HepG2 (cell line): ENCODE results near the gene PDHX. TPM values are rescaled to one million over a fixed set of nuclear protein-coding genes. Genes with fewer than 3 reads are reported as not detected.

Experiments used
- ATAC-seq: fragments of 200-7000 bp; cut with Tn5 transposase; 3 replicates; pipeline ENCODE4 v1.9.1; 2020; ENCODE audit warnings: mild to moderate bottlenecking, moderate library complexity
- BruUV-seq: library from RNA; stranded (reverse); fragments of 400-500 nt; replicated peaks from 2 replicates; lab custom pipeline; 2021; lab: Mats Ljungman, UMichigan
- CTCF ChIA-PET: fragments of 300-600 bp; formaldehyde crosslinking; extraction: SDS; loops from one replicate; lab custom pipeline; 2021; ENCODE audit warnings: low total read pairs, inconsistent platforms, low intra/inter-chr PET ratio; lab: Yijun Ruan, JAX
- POLR2A ChIA-PET: fragments of 350-600 bp; sonication (Branson Sonifier 250); formaldehyde crosslinking; loops from one replicate; lab custom pipeline; 2020; ENCODE audit warnings: antibody characterized with exemption, inconsistent platforms; lab: Yijun Ruan, JAX
- DNase-seq: peaks from one replicate; pipeline ENCODE4 v3.0.0-alpha.2; 2015; ENCODE audit warnings: low spot score
- FAIRE-seq: peaks from 3 replicates; lab custom pipeline; 2011; peaks lifted over from hg19 to GRCh38; lab: Jason Lieb, UNC
- H2AFZ ChIP-seq: one replicate; pipeline ENCODE4 v1.6.1; 2011; ENCODE audit warnings: low read length, inconsistent platforms
- H3K27ac ChIP-seq: fragments of 300-600 bp; 3 replicates; pipeline ENCODE4 v1.8.0; 2011; ENCODE audit warnings: mixed run types, mild to moderate bottlenecking, mixed read lengths, low read length, inconsistent platforms; ENCODE audit not compliant: insufficient read depth; ENCODE audit errors: extremely low read length
- H3K27me3 ChIP-seq, 2 experiments: fragments of 200-600 bp in 1 of 2; 2 replicates in 1 of 2; 3 replicates in 1 of 2; pipeline versions ENCODE4 v1.6.0 to v1.8.0; 2011; ENCODE audit warnings: low read length in 2 of 2, mild to moderate bottlenecking in 2 of 2, moderate library complexity in 2 of 2, inconsistent platforms in 1 of 2; ENCODE audit not compliant: insufficient read depth in 2 of 2, control insufficient read depth in 1 of 2
- H3K36me3 ChIP-seq, 2 experiments: fragments of 200-600 bp in 1 of 2; replicated peaks in 1 of 2; 2 replicates in 1 of 2; 3 replicates in 1 of 2; pipeline versions ENCODE4 v1.5.1 to v1.8.0; 2011; ENCODE audit warnings: low read length in 2 of 2, inconsistent platforms in 1 of 2; ENCODE audit not compliant: insufficient read depth in 2 of 2, control insufficient read depth in 1 of 2
- H3K4me1 ChIP-seq: 2 replicates; pipeline ENCODE4 v1.5.1; 2012; ENCODE audit warnings: low read length, inconsistent platforms; ENCODE audit not compliant: insufficient read depth
- H3K4me2 ChIP-seq: 2 replicates; pipeline ENCODE4 v1.6.0; 2011; ENCODE audit warnings: low read depth, low read length, inconsistent platforms
- H3K4me3 ChIP-seq, 3 experiments: fragments of 200-600 bp in 1 of 3; sonication (generic), shearing (Covaris generic) in 1 of 3; replicated peaks in 1 of 3; 2 replicates each; pipeline ENCODE4 v1.5.1; 2011 to 2016; ENCODE audit warnings: low read length in 3 of 3, inconsistent platforms in 2 of 3, low read depth in 2 of 3, mild to moderate bottlenecking in 2 of 3, control low read depth in 1 of 3, mixed read lengths in 1 of 3; ENCODE audit not compliant: insufficient read depth in 1 of 3
- H3K79me2 ChIP-seq: one replicate; pipeline ENCODE4 v1.6.1; 2011; ENCODE audit warnings: low read length, inconsistent platforms; ENCODE audit not compliant: insufficient read depth
- H3K9ac ChIP-seq: 2 replicates; pipeline ENCODE4 v1.6.0; 2011; ENCODE audit warnings: mild to moderate bottlenecking, low read depth, low read length, inconsistent platforms; ENCODE audit not compliant: insufficient read depth
- H3K9me3 ChIP-seq: 2 replicates; pipeline ENCODE4 v1.5.1; 2012; ENCODE audit warnings: mild to moderate bottlenecking, low read length
- H4K20me1 ChIP-seq: 2 replicates; pipeline ENCODE4 v1.6.0; 2011; ENCODE audit warnings: inconsistent platforms, mild to moderate bottlenecking, low read length, moderate library complexity; ENCODE audit not compliant: insufficient read depth
- ELF4 ChIP-seq: sonication (generic); formaldehyde crosslinking; IDR thresholded peaks from 2 replicates; pipeline ENCODE4 v1.5.0; 2020; ENCODE audit warnings: missing genetic modification reagents, mild to moderate bottlenecking, moderate library complexity, borderline replicate concordance
- ETV6 ChIP-seq: sonication (generic); formaldehyde crosslinking; conservative IDR thresholded peaks from 2 replicates; pipeline ENCODE4 v1.4.0; 2020; ENCODE audit warnings: missing genetic modification reagents
- FOXK1 ChIP-seq: sonication (generic); formaldehyde crosslinking; IDR thresholded peaks from 2 replicates; pipeline ENCODE4 v1.4.0; 2020; ENCODE audit warnings: low read depth, missing genetic modification reagents, borderline replicate concordance
- MTF2 ChIP-seq: sonication (generic); formaldehyde crosslinking; IDR thresholded peaks from 2 replicates; pipeline ENCODE4 v1.5.0; 2020; ENCODE audit warnings: missing genetic modification reagents, borderline replicate concordance
- SOX6 ChIP-seq, 2 experiments: fragments of 450-650 bp in 1 of 2; sonication (generic) in 1 of 2; formaldehyde crosslinking in 1 of 2; IDR thresholded peaks; 2 replicates each; pipeline versions ENCODE4 v1.4.0 to v1.6.1; 2017 to 2020; ENCODE audit warnings: antibody characterized with exemption in 1 of 2, mild to moderate bottlenecking in 1 of 2, missing genetic modification reagents in 1 of 2
- SP1 ChIP-seq, 2 experiments: fragments of 450-650 bp in 1 of 2; sonication (generic) in 1 of 2; formaldehyde crosslinking in 1 of 2; IDR thresholded peaks; 2 replicates each; pipeline versions ENCODE4 v1.4.0 to v1.6.1; 2016 to 2020; ENCODE audit warnings: missing genetic modification reagents in 1 of 2
- SYNCRIP ChIP-seq: fragments of 200-400 bp; formaldehyde crosslinking; IDR thresholded peaks from 2 replicates; pipeline ENCODE4 v1.6.1; 2018; ENCODE audit warnings: mild to moderate bottlenecking, low read depth, low read length; ENCODE audit not compliant: insufficient read depth
- TRIM24 ChIP-seq: sonication (generic); formaldehyde crosslinking; IDR thresholded peaks from 2 replicates; pipeline ENCODE4 v1.8.0; 2022; ENCODE audit warnings: mild to moderate bottlenecking, missing genetic modification reagents
- ZKSCAN5 ChIP-seq: sonication (generic); formaldehyde crosslinking; IDR thresholded peaks from 2 replicates; pipeline ENCODE4 v1.5.1; 2020; ENCODE audit warnings: mild to moderate bottlenecking, missing genetic modification reagents
- ZNF333 ChIP-seq: sonication (generic); formaldehyde crosslinking; IDR thresholded peaks from 2 replicates; pipeline ENCODE4 v1.4.0; 2020; ENCODE audit warnings: mild to moderate bottlenecking, missing genetic modification reagents, borderline replicate concordance
- WGBS: methylation state at CpG from one replicate; pipeline ENCODE4 v1.1.6; 2017; ENCODE audit warnings: low lambda C conversion rate; 5-methylcytosine and 5-hydroxymethylcytosine counted together
- in situ Hi-C: cut with HindIII; loops from 2 replicates; pipeline ENCODE4 v1.10.0; 2017; ENCODE audit warnings: low pct_unique_long_range_greater_than_20kb; ENCODE audit not compliant: extremely low pct_ligation_motif_present
- intact Hi-C: fragments of 100-400 bp; cut with micrococcal nuclease; formaldehyde crosslinking; loops from one replicate; pipeline ENCODE4 v1.10.0; 2022; ENCODE audit not compliant: unreplicated experiment
- polyA plus RNA-seq, 8 experiments: library from polyadenylated mRNA; depleted of rRNA in 3 of 8; stranded (reverse) in 7 of 8; unstranded in 1 of 8; fragments of >200 nt; fragmentation: Illumina TruSeq in 4 of 8; extraction: Trizol in 4 of 8; gene quantifications; 2 replicates each; pipeline versions ENCODE4 v1.2.1 to v1.2.3, GENCODE V29; 2011 to 2016; ENCODE audit warnings: low read depth in 4 of 8, missing spikeins in 1 of 8, mixed read lengths in 1 of 8; ENCODE audit not compliant: insufficient read depth in 1 of 8
- total RNA-seq, 5 experiments: library from RNA; depleted of rRNA; stranded (reverse); fragments of >200 nt; fragmentation: Illumina TruSeq; extraction: Trizol; gene quantifications; 2 replicates each; pipeline ENCODE4 v1.2.3, GENCODE V29; 2016; ENCODE audit warnings: low read depth in 1 of 5
- TF ChIP-seq, protein P1 (sequence below): sonication (generic); formaldehyde crosslinking; IDR thresholded peaks from 2 replicates; pipeline ENCODE4 v1.5.0; 2020; ENCODE audit warnings: mild to moderate bottlenecking, missing genetic modification reagents
- TF ChIP-seq, protein P2 (sequence below), 2 experiments: sonication (generic) in 1 of 2; formaldehyde crosslinking in 1 of 2; IDR thresholded peaks; 2 replicates each; pipeline versions ENCODE4 v1.4.0 to v1.6.1; 2018 to 2020; ENCODE audit warnings: missing genetic modification reagents in 2 of 2, borderline replicate concordance in 1 of 2, low read depth in 1 of 2, mild to moderate bottlenecking in 1 of 2, missing biosample characterization in 1 of 2
- TF ChIP-seq, protein P3 (sequence below): sonication (generic); formaldehyde crosslinking; IDR thresholded peaks from 2 replicates; pipeline ENCODE4 v1.4.0; 2020; ENCODE audit warnings: missing genetic modification reagents

PDHX gene
- total and polyA plus RNA-seq, 2 of the 13 experiments (the other 11 are each of a cell fraction or from before 2014, with no cell fraction given): 41.0 to 73.8 TPM

DNA sequence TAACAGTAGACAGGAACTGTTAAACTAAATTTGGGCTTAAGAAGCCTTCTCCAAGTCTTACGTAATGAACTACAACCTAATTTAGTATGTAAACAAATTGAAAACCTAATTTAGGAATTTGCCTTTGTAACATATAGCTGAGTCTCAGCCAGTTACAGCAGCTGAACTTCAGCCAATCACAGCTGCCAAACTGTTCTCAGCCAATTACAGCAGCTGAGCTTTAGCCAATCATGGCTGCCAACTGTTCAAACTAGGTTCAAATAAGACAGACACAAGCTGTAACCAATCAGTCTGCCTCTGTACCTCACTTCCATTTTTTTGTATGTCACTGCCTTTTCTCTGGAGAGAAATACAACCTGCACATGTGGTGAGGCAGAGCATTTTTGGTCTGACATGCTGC lies 127.5 kb downstream of the PDHX start:
- DNase-seq (no peak), FAIRE-seq (no peak), ATAC-seq (no peak)
- Histone ChIP-seq H3K9me3 (no peaks in the 10 kb centered on the region), H2AFZ (no peak overlapping the region), H4K20me1 (no peaks in the 10 kb centered on the region), H3K9ac (no peak overlapping the region), H3K4me3 (no peak overlapping the region), H3K79me2 (no peaks in the 10 kb centered on the region), H3K4me1 (peaks cover 18% of the 10 kb centered on the region), H3K36me3 (no peaks in the 10 kb centered on the region), H3K27ac (no peak overlapping the region), H3K4me2 (no peak overlapping the region), H3K27me3 (peaks cover 0 to 3% of the 10 kb centered on the region in 2 experiments; a peak in 1 of 5 replicates)
- CTCF ChIA-PET: no interaction called here
- 85% methylated on average over 1 of the region's 1 CpG for WGBS
- TF ChIP-seq SOX6 (IDR thresholded peaks at IDR 0.05): no peak
- TF ChIP-seq SOX6 (CRISPR knock-in tag; IDR thresholded peaks at IDR 0.05): no peak
- TF ChIP-seq, protein P1, sequence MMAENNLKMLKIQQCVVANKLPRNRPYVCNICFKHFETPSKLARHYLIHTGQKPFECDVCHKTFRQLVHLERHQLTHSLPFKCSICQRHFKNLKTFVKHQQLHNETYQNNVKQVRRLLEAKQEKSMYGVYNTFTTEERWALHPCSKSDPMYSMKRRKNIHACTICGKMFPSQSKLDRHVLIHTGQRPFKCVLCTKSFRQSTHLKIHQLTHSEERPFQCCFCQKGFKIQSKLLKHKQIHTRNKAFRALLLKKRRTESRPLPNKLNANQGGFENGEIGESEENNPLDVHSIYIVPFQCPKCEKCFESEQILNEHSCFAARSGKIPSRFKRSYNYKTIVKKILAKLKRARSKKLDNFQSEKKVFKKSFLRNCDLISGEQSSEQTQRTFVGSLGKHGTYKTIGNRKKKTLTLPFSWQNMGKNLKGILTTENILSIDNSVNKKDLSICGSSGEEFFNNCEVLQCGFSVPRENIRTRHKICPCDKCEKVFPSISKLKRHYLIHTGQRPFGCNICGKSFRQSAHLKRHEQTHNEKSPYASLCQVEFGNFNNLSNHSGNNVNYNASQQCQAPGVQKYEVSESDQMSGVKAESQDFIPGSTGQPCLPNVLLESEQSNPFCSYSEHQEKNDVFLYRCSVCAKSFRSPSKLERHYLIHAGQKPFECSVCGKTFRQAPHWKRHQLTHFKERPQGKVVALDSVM (CRISPR knock-in tag): no peak
- no peak for TF ChIP-seq MTF2 (CRISPR knock-in tag)
- TF ChIP-seq, protein P2, sequence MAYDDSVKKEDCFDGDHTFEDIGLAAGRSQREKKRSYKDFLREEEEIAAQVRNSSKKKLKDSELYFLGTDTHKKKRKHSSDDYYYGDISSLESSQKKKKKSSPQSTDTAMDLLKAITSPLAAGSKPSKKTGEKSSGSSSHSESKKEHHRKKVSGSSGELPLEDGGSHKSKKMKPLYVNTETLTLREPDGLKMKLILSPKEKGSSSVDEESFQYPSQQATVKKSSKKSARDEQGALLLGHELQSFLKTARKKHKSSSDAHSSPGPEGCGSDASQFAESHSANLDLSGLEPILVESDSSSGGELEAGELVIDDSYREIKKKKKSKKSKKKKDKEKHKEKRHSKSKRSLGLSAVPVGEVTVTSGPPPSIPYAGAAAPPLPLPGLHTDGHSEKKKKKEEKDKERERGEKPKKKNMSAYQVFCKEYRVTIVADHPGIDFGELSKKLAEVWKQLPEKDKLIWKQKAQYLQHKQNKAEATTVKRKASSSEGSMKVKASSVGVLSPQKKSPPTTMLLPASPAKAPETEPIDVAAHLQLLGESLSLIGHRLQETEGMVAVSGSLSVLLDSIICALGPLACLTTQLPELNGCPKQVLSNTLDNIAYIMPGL (CRISPR knock-in tag; IDR thresholded peaks at IDR 0.05; ENCODE audit: borderline replicate concordance in 1 of 2, low read depth in 1 of 2): no peak
- no peak for TF ChIP-seq ELF4 (CRISPR knock-in tag)
- no peak for TF ChIP-seq SP1 (IDR thresholded peaks at IDR 0.05)
- no peak for TF ChIP-seq SP1 (CRISPR knock-in tag; IDR thresholded peaks at IDR 0.05)
- no peak for TF ChIP-seq SYNCRIP
- no peak for TF ChIP-seq ZNF333 (CRISPR knock-in tag)
- no peak for TF ChIP-seq ZKSCAN5
- no peak for TF ChIP-seq TRIM24 (CRISPR knock-in tag)
- TF ChIP-seq FOXK1 (CRISPR knock-in tag): no peak
- no peak for TF ChIP-seq ETV6 (CRISPR knock-in tag)
- TF ChIP-seq, protein P3, sequence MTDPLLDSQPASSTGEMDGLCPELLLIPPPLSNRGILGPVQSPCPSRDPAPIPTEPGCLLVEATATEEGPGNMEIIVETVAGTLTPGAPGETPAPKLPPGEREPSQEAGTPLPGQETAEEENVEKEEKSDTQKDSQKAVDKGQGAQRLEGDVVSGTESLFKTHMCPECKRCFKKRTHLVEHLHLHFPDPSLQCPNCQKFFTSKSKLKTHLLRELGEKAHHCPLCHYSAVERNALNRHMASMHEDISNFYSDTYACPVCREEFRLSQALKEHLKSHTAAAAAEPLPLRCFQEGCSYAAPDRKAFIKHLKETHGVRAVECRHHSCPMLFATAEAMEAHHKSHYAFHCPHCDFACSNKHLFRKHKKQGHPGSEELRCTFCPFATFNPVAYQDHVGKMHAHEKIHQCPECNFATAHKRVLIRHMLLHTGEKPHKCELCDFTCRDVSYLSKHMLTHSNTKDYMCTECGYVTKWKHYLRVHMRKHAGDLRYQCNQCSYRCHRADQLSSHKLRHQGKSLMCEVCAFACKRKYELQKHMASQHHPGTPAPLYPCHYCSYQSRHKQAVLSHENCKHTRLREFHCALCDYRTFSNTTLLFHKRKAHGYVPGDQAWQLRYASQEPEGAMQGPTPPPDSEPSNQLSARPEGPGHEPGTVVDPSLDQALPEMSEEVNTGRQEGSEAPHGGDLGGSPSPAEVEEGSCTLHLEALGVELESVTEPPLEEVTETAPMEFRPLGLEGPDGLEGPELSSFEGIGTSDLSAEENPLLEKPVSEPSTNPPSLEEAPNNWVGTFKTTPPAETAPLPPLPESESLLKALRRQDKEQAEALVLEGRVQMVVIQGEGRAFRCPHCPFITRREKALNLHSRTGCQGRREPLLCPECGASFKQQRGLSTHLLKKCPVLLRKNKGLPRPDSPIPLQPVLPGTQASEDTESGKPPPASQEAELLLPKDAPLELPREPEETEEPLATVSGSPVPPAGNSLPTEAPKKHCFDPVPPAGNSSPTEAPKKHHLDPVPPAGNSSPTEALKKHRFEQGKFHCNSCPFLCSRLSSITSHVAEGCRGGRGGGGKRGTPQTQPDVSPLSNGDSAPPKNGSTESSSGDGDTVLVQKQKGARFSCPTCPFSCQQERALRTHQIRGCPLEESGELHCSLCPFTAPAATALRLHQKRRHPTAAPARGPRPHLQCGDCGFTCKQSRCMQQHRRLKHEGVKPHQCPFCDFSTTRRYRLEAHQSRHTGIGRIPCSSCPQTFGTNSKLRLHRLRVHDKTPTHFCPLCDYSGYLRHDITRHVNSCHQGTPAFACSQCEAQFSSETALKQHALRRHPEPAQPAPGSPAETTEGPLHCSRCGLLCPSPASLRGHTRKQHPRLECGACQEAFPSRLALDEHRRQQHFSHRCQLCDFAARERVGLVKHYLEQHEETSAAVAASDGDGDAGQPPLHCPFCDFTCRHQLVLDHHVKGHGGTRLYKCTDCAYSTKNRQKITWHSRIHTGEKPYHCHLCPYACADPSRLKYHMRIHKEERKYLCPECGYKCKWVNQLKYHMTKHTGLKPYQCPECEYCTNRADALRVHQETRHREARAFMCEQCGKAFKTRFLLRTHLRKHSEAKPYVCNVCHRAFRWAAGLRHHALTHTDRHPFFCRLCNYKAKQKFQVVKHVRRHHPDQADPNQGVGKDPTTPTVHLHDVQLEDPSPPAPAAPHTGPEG (CRISPR knock-in tag): no peak
- POLR2A ChIA-PET: no interaction called here
- in situ Hi-C loops (no loop called here), intact Hi-C loops (no loop called here)
- no TSS peak for BruUV-seq
